ENCODE data around the gene RPS27A.
"Not testable (repeated sequence)": the region's sequence is repeated elsewhere in the genome, so short reads cannot be mapped to it uniquely, and the experiment has no call there.

DNA sequence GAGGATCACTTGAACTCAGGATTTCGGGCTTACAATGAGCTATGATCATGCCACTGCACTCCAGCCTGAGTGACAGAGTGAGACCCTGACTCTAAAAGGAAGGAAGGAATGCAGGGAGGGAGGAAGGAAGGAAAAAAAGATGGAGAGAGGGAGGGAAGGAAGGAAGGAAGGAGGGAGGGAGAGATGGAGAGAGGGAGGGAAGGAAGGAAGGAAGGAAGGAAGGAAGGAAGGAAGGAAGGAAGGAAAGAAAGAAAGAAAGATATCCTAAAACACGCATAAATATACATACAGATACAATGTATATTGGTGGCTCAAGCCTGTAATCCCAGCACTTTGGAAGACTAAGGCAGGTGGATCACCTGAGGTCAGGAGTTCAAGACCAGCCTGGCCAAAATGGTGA is 41.9 kb downstream of the RPS27A start:
- TF ChIP-seq, protein P1, sequence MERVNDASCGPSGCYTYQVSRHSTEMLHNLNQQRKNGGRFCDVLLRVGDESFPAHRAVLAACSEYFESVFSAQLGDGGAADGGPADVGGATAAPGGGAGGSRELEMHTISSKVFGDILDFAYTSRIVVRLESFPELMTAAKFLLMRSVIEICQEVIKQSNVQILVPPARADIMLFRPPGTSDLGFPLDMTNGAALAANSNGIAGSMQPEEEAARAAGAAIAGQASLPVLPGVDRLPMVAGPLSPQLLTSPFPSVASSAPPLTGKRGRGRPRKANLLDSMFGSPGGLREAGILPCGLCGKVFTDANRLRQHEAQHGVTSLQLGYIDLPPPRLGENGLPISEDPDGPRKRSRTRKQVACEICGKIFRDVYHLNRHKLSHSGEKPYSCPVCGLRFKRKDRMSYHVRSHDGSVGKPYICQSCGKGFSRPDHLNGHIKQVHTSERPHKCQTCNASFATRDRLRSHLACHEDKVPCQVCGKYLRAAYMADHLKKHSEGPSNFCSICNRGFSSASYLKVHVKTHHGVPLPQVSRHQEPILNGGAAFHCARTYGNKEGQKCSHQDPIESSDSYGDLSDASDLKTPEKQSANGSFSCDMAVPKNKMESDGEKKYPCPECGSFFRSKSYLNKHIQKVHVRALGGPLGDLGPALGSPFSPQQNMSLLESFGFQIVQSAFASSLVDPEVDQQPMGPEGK (CRISPR knock-in tag; IDR thresholded peaks at IDR 0.05; ENCODE audit: borderline replicate concordance): not testable (repeated sequence)
- TF ChIP-seq ZNF565 (CRISPR knock-in tag; conservative IDR thresholded peaks at IDR 0.05; ENCODE audit: low read depth): not testable (repeated sequence)
